ENCODE measurements around the gene BPIFB1.

The BPIFB1 gene

DNA sequence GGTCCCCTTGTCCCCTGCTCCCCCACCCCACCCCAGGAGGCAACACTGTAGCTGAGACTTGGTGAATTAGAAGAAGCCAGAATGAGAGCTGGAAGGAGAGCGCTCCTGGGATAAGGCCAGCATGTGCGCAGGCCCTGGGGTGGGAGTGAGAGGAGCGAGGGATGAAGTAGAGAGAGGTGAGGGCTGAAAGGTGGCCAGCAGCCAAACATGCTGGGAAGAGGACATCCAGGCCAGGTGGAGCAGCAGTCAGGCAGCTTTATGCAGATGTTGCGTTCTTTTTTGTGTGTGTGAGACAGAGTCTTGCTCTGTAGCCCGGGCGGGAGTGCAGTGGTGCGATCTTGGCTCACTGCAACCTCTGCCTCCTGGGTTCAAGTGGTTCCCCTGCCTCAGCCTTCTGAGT is 2.2 kb upstream of the BPIFB1 start:
- TF ChIP-seq ZNF202 (tag by site-specific recombination; IDR thresholded peaks at IDR 0.05; ENCODE audit: borderline replicate concordance) (no peak), GLI2 (tag by site-specific recombination; IDR thresholded peaks at IDR 0.05; ENCODE audit: borderline replicate concordance, low read depth) (no peak), ZNF529 (tag by site-specific recombination; IDR thresholded peaks at IDR 0.05; ENCODE audit: insufficient replicate concordance) (no peak), GLIS2 (tag by site-specific recombination; IDR thresholded peaks at IDR 0.05) (no peak), ZNF610 (tag by site-specific recombination; IDR thresholded peaks at IDR 0.05; ENCODE audit: borderline replicate concordance) (no peak), ZNF658 (tag by site-specific recombination; IDR thresholded peaks at IDR 0.05) (no peak), FEZF1 (tag by site-specific recombination; IDR thresholded peaks at IDR 0.05) (no peak), REPIN1 (tag by site-specific recombination; IDR thresholded peaks at IDR 0.05; ENCODE audit: low read depth) (no peak), ZNF174 (tag by site-specific recombination; IDR thresholded peaks at IDR 0.05) (no peak), ZFP41 (tag by site-specific recombination; IDR thresholded peaks at IDR 0.05; ENCODE audit: borderline replicate concordance) (no peak), OVOL3 (tag by site-specific recombination; IDR thresholded peaks at IDR 0.05) (no peak), ZNF624 (tag by site-specific recombination; IDR thresholded peaks at IDR 0.05) (no peak), ZFP69B (tag by site-specific recombination; IDR thresholded peaks at IDR 0.05) (no peak), ZNF132 (tag by site-specific recombination; IDR thresholded peaks at IDR 0.05; ENCODE audit: borderline replicate concordance) (no peak), KLF7 (tag by site-specific recombination; IDR thresholded peaks at IDR 0.05; ENCODE audit: borderline replicate concordance) (no peak), ZNF654 (tag by site-specific recombination; IDR thresholded peaks at IDR 0.05; ENCODE audit: low read depth) (no peak)
- TF ChIP-seq, protein P1, sequence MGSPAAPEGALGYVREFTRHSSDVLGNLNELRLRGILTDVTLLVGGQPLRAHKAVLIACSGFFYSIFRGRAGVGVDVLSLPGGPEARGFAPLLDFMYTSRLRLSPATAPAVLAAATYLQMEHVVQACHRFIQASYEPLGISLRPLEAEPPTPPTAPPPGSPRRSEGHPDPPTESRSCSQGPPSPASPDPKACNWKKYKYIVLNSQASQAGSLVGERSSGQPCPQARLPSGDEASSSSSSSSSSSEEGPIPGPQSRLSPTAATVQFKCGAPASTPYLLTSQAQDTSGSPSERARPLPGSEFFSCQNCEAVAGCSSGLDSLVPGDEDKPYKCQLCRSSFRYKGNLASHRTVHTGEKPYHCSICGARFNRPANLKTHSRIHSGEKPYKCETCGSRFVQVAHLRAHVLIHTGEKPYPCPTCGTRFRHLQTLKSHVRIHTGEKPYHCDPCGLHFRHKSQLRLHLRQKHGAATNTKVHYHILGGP (tag by site-specific recombination; IDR thresholded peaks at IDR 0.05) = no peak
- TF ChIP-seq, protein P2, sequence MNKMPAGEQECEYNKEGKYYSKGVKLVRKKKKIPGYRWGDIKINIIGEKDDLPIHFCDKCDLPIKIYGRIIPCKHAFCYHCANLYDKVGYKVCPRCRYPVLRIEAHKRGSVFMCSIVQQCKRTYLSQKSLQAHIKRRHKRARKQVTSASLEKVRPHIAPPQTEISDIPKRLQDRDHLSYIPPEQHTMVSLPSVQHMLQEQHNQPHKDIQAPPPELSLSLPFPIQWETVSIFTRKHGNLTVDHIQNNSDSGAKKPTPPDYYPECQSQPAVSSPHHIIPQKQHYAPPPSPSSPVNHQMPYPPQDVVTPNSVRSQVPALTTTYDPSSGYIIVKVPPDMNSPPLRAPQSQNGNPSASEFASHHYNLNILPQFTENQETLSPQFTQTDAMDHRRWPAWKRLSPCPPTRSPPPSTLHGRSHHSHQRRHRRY (tag by site-specific recombination; IDR thresholded peaks at IDR 0.05) = no peak
- TF ChIP-seq, protein P3, sequence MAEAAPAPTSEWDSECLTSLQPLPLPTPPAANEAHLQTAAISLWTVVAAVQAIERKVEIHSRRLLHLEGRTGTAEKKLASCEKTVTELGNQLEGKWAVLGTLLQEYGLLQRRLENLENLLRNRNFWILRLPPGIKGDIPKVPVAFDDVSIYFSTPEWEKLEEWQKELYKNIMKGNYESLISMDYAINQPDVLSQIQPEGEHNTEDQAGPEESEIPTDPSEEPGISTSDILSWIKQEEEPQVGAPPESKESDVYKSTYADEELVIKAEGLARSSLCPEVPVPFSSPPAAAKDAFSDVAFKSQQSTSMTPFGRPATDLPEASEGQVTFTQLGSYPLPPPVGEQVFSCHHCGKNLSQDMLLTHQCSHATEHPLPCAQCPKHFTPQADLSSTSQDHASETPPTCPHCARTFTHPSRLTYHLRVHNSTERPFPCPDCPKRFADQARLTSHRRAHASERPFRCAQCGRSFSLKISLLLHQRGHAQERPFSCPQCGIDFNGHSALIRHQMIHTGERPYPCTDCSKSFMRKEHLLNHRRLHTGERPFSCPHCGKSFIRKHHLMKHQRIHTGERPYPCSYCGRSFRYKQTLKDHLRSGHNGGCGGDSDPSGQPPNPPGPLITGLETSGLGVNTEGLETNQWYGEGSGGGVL (tag by site-specific recombination; IDR thresholded peaks at IDR 0.05) = no peak
- Histone ChIP-seq H3K9me3 (ENCODE audit: control insufficient read depth, insufficient read depth, low read depth, low read length) (no peaks in the 10 kb centered on the region), H3K27ac (ENCODE audit: extremely low read depth, low read depth, low read length) (no peak overlapping the region), H3K4me1 (ENCODE audit: control insufficient read depth, insufficient read depth, low read length) (no peaks in the 10 kb centered on the region), H3K4me3 (ENCODE audit: low read depth, low read length) (no peak overlapping the region), H3K36me3 (ENCODE audit: control insufficient read depth in 2 of 2, insufficient read depth in 1 of 2, low read length in 2 of 2) (no peaks in the 10 kb centered on the region)
- ChIA-PET POLR2A (no interaction called here), CTCF (interaction anchor here (1.6 kb wide), 1 partner anchor 18 kb away, joined by 3 read pairs; no protein-coding TSS in a partner anchor)

DNA sequence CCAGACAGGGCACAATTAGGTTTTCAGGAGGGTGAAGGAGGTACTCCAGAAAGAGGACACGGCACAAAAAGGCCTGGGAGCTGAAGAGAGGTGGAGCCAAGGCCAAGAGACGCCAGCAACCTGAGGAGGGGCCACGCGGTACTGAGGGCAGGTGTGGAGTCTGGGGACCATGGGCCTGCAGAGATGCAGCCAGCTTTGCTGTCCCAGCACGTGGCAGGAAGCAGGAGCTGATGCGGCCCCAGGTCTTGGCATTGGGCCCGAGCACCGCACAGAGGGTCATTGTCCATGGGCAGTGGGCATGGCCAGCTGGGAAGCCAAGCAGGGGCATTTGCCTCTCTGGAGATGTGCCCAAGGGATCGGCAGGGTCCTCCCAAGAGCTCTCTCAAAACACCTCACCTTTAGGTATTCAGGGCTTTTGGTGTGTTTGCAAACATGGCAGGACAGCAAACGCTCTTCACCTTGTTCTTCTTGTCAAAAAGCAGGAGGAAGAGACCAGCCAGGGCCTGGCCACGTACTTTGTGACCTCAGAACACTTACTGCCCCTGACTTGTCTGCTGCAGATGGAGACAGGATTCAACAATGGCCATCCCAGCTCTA is 1.4 kb upstream of the BPIFB1 start:
- Histone ChIP-seq H3K4me1 (ENCODE audit: control insufficient read depth, insufficient read depth, low read length) (no peaks in the 10 kb centered on the region), H3K9me3 (ENCODE audit: control insufficient read depth, insufficient read depth, low read depth, low read length) (no peaks in the 10 kb centered on the region), H3K27ac (ENCODE audit: extremely low read depth, low read depth, low read length) (no peak overlapping the region), H3K4me3 (ENCODE audit: low read depth, low read length) (no peak overlapping the region), H3K36me3 (ENCODE audit: control insufficient read depth in 2 of 2, insufficient read depth in 1 of 2, low read length in 2 of 2) (no peaks in the 10 kb centered on the region)
- no peak for TF ChIP-seq SETDB1 (IDR thresholded peaks at IDR 0.05; ENCODE audit: insufficient read length, low read length)
- ChIA-PET POLR2A (no interaction called here), CTCF (interaction anchor here (1.6 kb wide), 1 partner anchor 18 kb away, joined by 3 read pairs; no protein-coding TSS in a partner anchor)
